Stimulated activated CD4-positive, alpha-beta T cell treated with anti-CD3 and anti-CD28 coated beads, Interleukin-1b, Interleukin-23, amount 100 ng/mL, for 1 hour (primary cell): ENCODE measurements around the gene MAPK9.

Source experiments
- DNase-seq, 2 donors: peaks; one replicate each; pipeline ENCODE4 v3.0.0-alpha.2; 2020; ENCODE audit warnings: low read depth in 2 of 2

The MAPK9 gene

GRCh38 chr5:180291943-180292831 is at the start of gene MAPK9:
MAPK9 (minus strand) TSS chr5:180292083; CDS start chr5:180280561, 11,522 bp downstream.
- peak; percentile 61 to 74 for DNase-seq

GRCh38 chr5:180341595-180341994 is 49.7 kb upstream of the MAPK9 start:
- no peak for DNase-seq

GRCh38 chr5:180340856-180341255 is 49.0 kb upstream of the MAPK9 start:
- DNase-seq, result no peak

GRCh38 chr5:180339583-180340183 is 47.8 kb upstream of the MAPK9 start:
- no peak for DNase-seq

DNA sequence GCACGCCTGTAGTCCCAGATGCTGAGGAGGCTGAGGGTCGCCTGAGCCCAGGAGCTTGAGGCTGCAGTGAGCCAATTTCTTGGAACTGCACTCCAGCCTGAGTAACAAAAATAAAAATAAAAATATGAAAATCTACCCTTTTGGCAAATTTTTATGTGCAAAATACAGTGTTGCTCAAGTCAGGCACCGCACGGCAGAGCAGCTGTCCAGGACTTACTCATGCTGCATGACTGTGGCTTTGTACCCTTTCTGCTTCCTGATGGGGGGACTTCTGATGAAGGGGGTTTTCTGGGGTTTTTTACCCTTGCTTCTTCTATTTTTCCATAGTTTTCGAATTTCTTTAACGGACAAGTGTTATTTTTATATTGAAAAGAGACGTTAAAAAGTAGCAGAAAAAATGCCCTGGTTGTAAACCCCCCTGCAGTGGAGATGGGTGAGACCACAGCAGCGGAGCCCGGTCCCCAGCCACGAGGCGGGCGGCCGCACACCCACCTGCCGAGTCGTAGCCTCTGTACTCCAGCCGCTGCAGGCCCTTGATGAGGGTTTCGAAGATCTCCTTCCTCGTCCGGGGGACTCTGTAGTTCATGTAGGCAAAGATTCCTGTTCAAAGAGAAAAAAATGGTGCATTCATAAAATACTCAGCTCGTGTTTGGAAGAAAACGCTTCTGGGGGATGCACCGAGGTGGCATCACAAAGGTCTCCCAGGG is 46.3 kb upstream of the MAPK9 start:
- DNase-seq, result no peak

DNA sequence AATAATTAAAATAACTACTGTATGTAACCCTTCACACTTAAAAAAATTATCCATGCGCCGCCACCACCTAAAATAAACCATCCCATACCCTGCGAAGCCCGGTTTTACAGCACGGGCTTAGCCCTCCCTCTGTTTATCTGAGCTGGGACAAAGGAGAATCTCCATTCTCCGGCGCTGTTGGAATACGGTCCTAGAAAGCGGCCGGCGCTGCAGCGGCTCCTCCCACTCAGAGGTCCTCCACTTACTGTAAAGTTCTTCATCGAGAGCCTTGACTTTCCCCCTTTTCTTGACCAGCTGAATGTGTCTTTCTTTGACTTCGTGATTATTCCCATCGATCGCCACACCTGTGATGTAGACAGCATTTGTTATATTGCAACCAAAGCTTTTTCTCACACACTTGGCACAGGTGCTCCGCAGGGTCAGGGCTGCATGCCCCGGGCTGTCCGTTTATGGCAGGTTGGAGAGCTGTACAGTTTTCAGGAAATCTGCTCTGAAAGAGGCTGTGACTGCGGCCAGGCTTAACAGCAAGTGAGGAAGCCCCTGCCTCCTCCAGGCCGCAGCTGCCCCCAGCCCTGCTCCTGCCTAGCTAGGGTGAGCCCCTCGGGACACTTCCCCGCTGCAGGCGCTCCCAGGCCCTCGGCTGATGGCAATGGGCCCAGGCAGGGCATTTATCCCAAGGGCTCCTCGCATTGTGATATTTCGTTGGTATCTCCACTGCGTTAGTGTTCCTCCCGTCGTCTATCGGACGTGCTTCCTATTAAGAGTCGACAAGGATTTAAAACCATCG is 44.5 kb upstream of the MAPK9 start:
- no peak for DNase-seq

GRCh38 chr5:180335614-180336233 is 43.8 kb upstream of the MAPK9 start:
- no peak for DNase-seq

- no peak for DNase-seq
Measured at GRCh38 chr5:180334751-180335613, 43.1 kb upstream of the MAPK9 start.

DNA sequence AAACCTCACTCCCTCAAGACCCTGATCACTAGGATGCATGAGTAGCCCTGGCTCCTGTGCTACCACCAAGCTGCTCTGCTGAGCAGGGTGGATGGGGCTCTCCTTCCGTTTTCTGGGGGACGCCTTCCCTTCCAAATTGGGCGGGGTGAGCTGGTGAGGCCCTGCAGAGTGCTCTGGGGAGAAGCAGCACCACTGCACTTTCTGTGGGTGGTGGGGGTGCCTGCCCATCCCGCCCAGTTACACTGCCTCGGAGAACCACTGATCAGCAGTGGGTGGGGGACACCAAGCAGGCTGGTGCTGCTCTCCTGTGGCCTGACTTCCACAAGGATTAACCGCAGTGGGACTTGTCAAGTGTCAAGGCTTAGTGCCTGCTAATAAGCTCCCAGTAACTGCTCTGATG is 42.3 kb upstream of the MAPK9 start:
- no peak for DNase-seq

DNA sequence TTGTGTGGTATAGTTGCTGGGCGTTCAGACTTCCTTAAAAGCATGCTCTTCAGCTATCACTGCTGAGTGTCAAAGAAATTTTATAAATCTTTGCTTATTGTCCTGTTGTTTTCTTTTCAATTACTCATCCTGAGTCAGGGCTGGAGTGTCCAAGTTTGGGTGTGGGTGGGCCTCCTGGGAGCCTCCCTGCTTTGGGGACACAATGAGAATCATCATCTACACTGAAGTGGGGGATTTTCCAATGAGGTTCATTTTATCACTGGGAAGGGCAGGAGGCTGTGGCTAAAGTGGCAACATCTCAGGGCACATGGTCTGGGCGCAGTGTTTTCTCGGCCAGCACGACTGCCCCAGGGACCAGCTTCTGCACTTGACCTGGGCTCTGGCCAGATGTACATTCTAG is 41.8 kb upstream of the MAPK9 start:
- no peak for DNase-seq

DNA sequence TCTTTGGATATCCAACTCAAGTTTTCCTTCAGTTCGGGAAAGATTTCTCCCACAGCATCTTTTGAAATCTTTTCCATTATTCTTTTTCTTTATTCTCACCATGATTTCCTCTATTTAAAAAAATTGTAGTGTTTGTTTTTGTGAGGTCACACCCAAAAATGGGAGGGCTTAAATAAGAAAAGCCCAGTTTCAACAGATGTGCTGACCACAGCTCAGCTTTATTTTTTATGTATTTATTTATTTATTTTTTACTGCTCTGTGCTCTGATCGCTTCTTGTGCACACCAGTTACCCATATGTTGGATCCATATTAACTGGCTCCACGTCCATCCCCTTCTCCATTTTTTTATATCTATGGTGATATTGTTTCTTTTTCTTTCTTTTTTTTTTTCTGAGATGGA is 41.0 kb upstream of the MAPK9 start:
- no peak for DNase-seq

- DNase-seq, result no peak
Measured at GRCh38 chr5:180332051-180332517, 40.2 kb upstream of the MAPK9 start.

- DNase-seq, result no peak
Measured at GRCh38 chr5:180331647-180331950, 39.7 kb upstream of the MAPK9 start.

DNA sequence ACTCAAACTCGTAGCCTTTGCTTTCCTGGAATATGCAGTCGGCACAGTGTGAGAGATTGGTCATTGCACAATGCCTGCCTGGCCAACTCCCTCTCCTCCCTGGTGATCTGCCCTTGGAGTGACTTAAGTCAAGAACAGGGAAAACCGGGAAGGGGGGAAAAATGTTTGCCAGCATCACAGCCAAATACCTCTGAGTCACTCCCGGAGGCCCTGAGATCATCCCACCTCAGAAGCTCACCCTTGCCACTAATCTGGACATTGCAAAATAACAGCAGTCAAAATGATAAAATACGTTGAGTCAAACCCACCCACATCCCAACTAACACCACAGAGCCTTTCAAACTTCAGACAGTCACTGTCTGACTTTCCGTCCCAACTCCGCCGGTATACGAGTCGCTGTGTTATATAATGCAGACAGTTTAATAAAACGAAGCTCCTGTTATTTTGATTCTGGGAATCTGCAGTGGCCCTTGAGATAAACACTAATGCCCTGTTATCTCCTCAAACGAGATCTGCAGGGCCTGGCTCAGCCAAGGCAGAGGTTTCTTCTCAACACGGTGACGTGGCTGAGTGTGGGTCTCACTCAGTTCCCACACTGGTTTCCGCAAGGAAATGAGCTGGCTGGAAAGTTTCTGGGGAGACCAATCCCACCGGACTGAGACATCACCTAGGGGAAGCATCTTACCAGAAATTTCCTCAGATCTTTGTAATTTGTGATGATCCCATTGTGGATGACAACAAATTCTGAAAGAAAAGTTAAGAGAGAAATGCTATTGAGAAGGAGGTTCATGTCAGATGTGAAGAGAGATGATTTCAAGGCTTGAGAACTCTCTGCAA is 39.1 kb upstream of the MAPK9 start:
- no peak for DNase-seq

- DNase-seq, result no peak
Measured at GRCh38 chr5:180330270-180330648, 38.4 kb upstream of the MAPK9 start.

- no peak for DNase-seq
Measured at GRCh38 chr5:180329606-180330269, 37.9 kb upstream of the MAPK9 start.

DNA sequence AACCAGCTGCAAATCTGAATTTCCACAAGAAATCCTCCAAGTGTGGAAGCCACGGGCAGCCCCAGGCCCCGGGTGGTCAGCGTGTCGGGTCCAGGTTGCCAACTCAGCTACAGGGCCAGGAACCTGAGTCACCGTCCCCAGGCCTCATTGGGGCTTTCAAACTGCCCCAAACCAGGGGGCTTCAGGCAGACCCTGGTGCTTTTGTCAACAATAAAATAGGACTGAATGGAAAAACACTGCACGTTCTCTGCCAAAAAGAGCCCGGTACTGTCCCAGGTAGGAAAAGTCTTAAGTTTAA is 37.2 kb upstream of the MAPK9 start:
- no peak for DNase-seq

GRCh38 chr5:180328296-180329137 is 36.6 kb upstream of the MAPK9 start:
- DNase-seq, result peak; percentile 58 to 78
